Mesangial cell (primary cell): ENCODE results near the gene FAM169A. TPM values are rescaled to one million over a fixed set of nuclear protein-coding genes. Genes with fewer than 3 reads are reported as not detected.

Experiments used
- total RNA-seq: library from RNA; depleted of rRNA; stranded (reverse); fragments of >200 nt; gene quantifications from 2 replicates; pipeline ENCODE4 v1.2.3, GENCODE V29; 2015

Gene FAM169A, protein sequence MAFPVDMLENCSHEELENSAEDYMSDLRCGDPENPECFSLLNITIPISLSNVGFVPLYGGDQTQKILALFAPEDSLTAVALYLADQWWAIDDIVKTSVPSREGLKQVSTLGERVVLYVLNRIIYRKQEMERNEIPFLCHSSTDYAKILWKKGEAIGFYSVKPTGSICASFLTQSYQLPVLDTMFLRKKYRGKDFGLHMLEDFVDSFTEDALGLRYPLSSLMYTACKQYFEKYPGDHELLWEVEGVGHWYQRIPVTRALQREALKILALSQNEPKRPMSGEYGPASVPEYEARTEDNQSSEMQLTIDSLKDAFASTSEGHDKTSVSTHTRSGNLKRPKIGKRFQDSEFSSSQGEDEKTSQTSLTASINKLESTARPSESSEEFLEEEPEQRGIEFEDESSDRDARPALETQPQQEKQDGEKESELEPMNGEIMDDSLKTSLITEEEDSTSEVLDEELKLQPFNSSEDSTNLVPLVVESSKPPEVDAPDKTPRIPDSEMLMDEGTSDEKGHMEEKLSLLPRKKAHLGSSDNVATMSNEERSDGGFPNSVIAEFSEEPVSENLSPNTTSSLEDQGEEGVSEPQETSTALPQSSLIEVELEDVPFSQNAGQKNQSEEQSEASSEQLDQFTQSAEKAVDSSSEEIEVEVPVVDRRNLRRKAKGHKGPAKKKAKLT
- 4.3 and 9.8 TPM in 2 replicates for total RNA-seq

GRCh38 chr5:74865804-74866595, at the start of gene FAM169A:
TSS of gene FAM169A (minus strand) at chr5:74866387. CDS start at chr5:74841676, 24,711 bp downstream.

DNA sequence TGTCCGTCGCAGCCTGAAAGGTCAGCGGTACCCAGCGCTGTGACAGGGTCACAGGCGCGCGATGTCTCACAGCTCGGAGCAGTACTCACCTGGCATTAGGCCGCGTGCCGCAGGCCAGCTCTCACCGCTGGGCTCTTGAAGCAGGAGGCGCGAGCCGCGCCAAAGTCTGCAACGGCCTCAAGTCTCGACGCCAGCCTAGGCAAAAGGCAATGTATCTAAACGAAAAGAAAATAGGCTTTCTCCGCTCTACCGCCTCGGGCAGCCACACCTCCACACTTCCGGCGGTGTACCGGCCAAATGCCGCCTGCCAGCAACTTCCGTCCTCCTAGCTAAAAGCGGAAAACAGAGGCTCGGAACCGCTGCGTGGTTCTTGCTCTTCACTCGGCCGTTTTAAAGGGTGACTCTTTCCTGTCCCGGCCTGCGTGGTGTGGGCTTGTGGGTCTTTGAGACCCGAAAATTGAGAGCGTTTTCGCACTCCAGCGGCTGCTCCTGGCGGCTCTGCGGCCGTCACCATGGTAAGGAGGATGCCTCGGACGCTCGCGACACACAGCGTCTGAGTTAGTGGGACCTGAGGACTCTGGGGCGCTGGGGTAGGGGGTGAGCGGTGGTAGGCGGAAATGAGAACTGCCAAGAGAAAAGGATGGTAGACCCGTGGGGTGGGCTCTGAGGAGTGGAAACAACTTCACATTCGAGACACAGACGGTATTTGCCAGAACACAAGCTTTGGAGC, 99.2 kb downstream of the FAM169A start, which contains the start of the genes GFM2 and NSA2:
Gene GFM2 (minus strand): TSS at position 269 of the 730 bp plus-strand sequence. CDS start 3,375 bp downstream, outside the sequence.
Gene NSA2 (plus strand): TSS at position 401 of the 730 bp plus-strand sequence. CDS start 112 bp downstream, at position 513.

Other genes with a start within 250 kb of the FAM169A start
- gene ENC1, start 225.7 kb downstream of the FAM169A start, total RNA-seq, result 120 and 167 TPM in 2 replicates
- gene HEXB, start 181.2 kb downstream of the FAM169A start, total RNA-seq, result 116 and 196 TPM in 2 replicates
- gene GFM2, start 99.3 kb downstream of the FAM169A start, total RNA-seq, result 22.8 and 24.6 TPM in 2 replicates
- gene NSA2, start 99.1 kb downstream of the FAM169A start, total RNA-seq, result 13.3 and 14.5 TPM in 2 replicates
- gene GCNT4, start 186.2 kb upstream of the FAM169A start, total RNA-seq, result 0.65 and 1.1 TPM in 2 replicates